ENCODE measurements around the gene CIRBP. TPM values are rescaled to one million over a fixed set of nuclear protein-coding genes. Genes with fewer than 3 reads are reported as not detected.

CIRBP gene
- total and polyA plus RNA-seq, 2 donors: 229 to 693 TPM

DNA sequence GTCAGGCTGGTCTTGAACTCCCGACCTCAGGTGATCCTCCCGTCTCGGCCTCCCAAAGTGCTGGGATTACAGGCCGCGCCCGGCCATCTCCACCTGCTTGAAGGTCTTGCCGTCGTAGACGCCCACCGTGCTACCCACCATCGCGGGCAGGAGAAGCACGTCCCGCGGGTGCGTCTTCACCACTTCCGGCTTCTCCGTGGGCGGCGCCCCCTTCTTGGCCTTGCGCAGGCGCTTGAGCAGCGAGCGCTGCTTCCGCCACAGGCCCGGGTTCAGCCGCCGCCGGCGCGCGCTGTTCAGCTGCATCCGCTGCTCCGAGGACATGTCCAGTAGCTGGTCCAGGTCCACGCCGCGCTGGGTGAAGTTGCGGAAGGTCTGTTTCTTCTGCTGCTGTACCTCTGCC is 38.2 kb downstream of the CIRBP start:
- no peaks in the 10 kb centered on the region for H3K4me1 ChIP-seq (ENCODE audit: control insufficient read depth in 2 of 2, insufficient read depth in 2 of 2, low read length in 2 of 2)
- H3K27ac ChIP-seq (ENCODE audit: low read depth in 1 of 2, low read length in 1 of 2): no peak overlapping the region
- peaks cover 0 to 37% of the 10 kb centered on the region in 2 donors for H3K27me3 ChIP-seq (ENCODE audit: control insufficient read depth in 2 of 2, insufficient read depth in 1 of 2, low read length in 1 of 2)
- no peak for DNase-seq (ENCODE audit: low read depth in 6 of 9, low spot score in 9 of 9)
- H3K4me3 ChIP-seq (ENCODE audit: low read length in 2 of 2): no peak overlapping the region
- WGBS: 96% methylated on average over 38 of the region's 38 CpGs
- H3K9me3 ChIP-seq (ENCODE audit: control insufficient read depth in 2 of 2, insufficient read depth in 1 of 2, low read length in 1 of 2): no peaks in the 10 kb centered on the region
- no peaks in the 10 kb centered on the region for H3K36me3 ChIP-seq (ENCODE audit: control insufficient read depth in 2 of 2, insufficient read depth in 2 of 2, low read length in 1 of 2)

DNA sequence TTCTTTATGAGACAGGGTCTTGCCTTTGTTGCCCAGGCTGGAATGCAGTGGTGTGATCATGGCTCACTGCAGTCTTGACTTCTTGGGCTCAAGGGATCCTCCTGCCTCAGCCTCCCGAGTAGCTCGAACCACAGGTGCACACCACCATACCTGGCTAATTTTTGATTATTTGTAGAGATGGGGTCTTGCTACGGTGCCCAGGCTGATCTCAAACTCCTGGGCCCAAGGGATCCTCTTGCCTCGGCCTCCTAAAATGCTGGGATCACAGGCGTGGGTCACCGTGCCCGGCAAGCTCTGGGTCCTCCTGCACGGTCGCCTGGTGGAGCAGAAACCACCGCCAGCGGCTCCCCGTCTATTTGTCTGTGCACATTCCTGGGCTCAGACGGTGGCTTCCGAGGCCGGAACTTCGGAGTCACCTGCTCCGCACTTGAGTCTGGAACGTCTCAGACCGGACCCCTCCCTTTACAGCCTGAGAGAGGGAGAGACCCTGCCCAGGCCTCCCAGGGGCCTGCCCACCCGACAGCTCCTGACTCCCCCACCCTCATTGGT is 38.7 kb downstream of the CIRBP start:
- H3K27me3 ChIP-seq (ENCODE audit: control insufficient read depth in 2 of 2, insufficient read depth in 1 of 2, low read length in 1 of 2): peaks cover 0 to 33% of the 10 kb centered on the region in 2 donors
- no peak overlapping the region for H3K27ac ChIP-seq (ENCODE audit: low read depth in 1 of 2, low read length in 1 of 2)
- H3K9me3 ChIP-seq (ENCODE audit: control insufficient read depth in 2 of 2, insufficient read depth in 1 of 2, low read length in 1 of 2): no peaks in the 10 kb centered on the region
- H3K4me3 ChIP-seq (ENCODE audit: low read length in 2 of 2): no peak overlapping the region
- 97% methylated on average over 20 of the region's 20 CpGs for WGBS
- H3K36me3 ChIP-seq (ENCODE audit: control insufficient read depth in 2 of 2, insufficient read depth in 2 of 2, low read length in 1 of 2): no peaks in the 10 kb centered on the region
- H3K4me1 ChIP-seq (ENCODE audit: control insufficient read depth in 2 of 2, insufficient read depth in 2 of 2, low read length in 2 of 2): no peaks in the 10 kb centered on the region
- no peak for DNase-seq (ENCODE audit: low read depth in 6 of 9, low spot score in 9 of 9)

DNA sequence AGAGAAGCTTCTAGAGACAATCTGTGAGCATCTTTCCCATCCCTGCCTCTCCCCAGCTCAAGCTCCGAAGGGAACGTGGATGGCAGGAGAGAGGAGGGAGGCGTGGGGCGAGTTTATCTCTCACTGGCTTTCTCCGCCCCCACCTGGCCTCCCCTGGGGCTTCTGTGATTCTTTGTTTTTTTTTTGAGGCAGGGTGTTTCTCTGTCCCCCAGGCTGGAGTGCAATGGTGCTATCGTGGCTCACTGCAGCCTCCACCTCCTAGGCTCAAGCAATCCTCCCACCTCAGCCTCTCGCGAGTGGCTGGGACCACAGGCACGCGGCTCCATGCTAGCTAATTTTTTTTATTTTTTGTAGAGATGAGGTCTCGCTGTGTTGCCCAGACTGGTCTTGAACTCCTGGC is 39.6 kb downstream of the CIRBP start:
- 87% methylated on average over 11 of the region's 11 CpGs for WGBS
- no peaks in the 10 kb centered on the region for H3K36me3 ChIP-seq (ENCODE audit: control insufficient read depth in 2 of 2, insufficient read depth in 2 of 2, low read length in 1 of 2)
- H3K27me3 ChIP-seq (ENCODE audit: control insufficient read depth in 2 of 2, insufficient read depth in 1 of 2, low read length in 1 of 2): peaks cover 0 to 34% of the 10 kb centered on the region in 2 donors

DNA sequence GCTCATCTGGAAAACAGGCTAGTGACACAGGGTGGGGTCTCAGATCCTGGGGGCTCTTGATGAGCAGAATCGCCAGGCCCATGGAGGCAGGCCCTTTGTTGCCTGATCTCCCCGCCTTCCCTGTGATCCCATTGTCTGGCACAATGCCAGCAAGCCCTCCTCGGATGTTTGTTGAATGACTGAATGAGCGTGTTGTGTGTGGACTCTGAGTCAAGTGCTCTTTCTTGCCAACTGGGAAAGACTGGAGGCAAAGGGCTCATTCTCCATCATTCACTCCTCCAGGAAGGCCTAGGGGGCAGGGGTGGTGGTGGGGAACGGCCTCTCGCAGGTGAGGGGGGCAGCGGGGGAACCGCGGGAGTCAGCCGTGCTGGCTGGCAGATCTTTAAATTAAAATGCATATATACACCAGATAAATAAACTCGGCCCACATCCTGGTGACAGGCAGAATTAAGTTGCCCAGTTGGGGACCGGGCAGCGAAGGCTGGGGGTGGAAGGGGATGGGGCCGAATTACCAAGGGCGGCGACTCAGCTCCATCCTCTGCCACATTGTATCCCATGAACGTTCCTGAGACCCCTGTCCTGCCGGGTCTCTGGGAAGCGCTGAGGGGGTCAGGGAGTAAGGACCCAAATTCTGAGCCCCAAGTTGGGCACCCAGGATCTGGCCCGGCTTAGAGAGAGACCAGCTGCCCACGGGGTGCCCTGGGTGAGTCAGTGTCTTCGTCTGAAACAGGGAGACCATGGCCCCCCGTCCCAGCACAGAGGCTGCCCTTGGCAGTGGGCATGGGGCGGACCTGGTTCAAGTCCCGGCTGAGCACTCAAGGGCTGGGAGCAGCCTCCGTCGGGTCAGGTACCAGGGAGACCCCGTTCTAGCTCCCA is 41.1 kb downstream of the CIRBP start:
- Histone ChIP-seq H3K4me3 (ENCODE audit: low read length in 2 of 2) (no peak overlapping the region), H3K4me1 (ENCODE audit: control insufficient read depth in 2 of 2, insufficient read depth in 2 of 2, low read length in 2 of 2) (no peaks in the 10 kb centered on the region), H3K36me3 (ENCODE audit: control insufficient read depth in 2 of 2, insufficient read depth in 2 of 2, low read length in 1 of 2) (no peaks in the 10 kb centered on the region), H3K27ac (ENCODE audit: low read depth in 1 of 2, low read length in 1 of 2) (no peak overlapping the region), H3K27me3 (ENCODE audit: control insufficient read depth in 2 of 2, insufficient read depth in 1 of 2, low read length in 1 of 2) (peaks cover 1 to 43% of the 10 kb centered on the region in 2 donors), H3K9me3 (ENCODE audit: control insufficient read depth in 2 of 2, insufficient read depth in 1 of 2, low read length in 1 of 2) (no peaks in the 10 kb centered on the region)
- no peak for DNase-seq (ENCODE audit: low read depth in 6 of 9, low spot score in 9 of 9)
- WGBS: 87% methylated on average over 28 of the region's 28 CpGs

More for the DNA sequence above, 39.6 kb downstream of the CIRBP start:
- H3K4me1 ChIP-seq (ENCODE audit: control insufficient read depth in 2 of 2, insufficient read depth in 2 of 2, low read length in 2 of 2): no peaks in the 10 kb centered on the region
- H3K4me3 ChIP-seq (ENCODE audit: low read length in 2 of 2): no peak overlapping the region
- no peak overlapping the region for H3K27ac ChIP-seq (ENCODE audit: low read depth in 1 of 2, low read length in 1 of 2)
- DNase-seq (ENCODE audit: low read depth in 6 of 9, low spot score in 9 of 9): no peak
- no peaks in the 10 kb centered on the region for H3K9me3 ChIP-seq (ENCODE audit: control insufficient read depth in 2 of 2, insufficient read depth in 1 of 2, low read length in 1 of 2)

DNA sequence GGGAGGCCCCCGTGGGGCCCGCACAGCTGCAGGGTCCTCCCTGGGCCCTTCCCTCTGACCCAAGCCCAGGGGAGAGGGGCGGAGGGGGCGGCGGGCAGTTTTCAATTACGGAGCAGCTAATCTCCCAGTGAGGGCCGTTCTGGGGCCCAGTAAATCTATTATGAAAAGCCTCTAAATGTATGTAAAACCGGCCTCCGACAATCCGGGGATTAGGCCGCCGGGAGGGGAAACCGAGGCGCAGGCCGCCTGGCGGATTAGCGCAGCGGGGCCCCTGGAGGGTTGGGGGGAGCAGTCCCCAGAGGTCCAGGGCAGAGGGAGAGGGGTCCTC is 41.7 kb downstream of the CIRBP start:
- H3K9me3 ChIP-seq (ENCODE audit: control insufficient read depth in 2 of 2, insufficient read depth in 1 of 2, low read length in 1 of 2): no peaks in the 10 kb centered on the region
- 92% methylated on average over 18 of the region's 18 CpGs for WGBS
- no peaks in the 10 kb centered on the region for H3K4me1 ChIP-seq (ENCODE audit: control insufficient read depth in 2 of 2, insufficient read depth in 2 of 2, low read length in 2 of 2)
- no peak overlapping the region for H3K4me3 ChIP-seq (ENCODE audit: low read length in 2 of 2)
- H3K27ac ChIP-seq (ENCODE audit: low read depth in 1 of 2, low read length in 1 of 2): no peak overlapping the region
- DNase-seq (ENCODE audit: low read depth in 6 of 9, low spot score in 9 of 9): no peak
- H3K36me3 ChIP-seq (ENCODE audit: control insufficient read depth in 2 of 2, insufficient read depth in 2 of 2, low read length in 1 of 2): no peaks in the 10 kb centered on the region
- H3K27me3 ChIP-seq (ENCODE audit: control insufficient read depth in 2 of 2, insufficient read depth in 1 of 2, low read length in 1 of 2): peaks cover 7 to 49% of the 10 kb centered on the region in 2 donors

DNA sequence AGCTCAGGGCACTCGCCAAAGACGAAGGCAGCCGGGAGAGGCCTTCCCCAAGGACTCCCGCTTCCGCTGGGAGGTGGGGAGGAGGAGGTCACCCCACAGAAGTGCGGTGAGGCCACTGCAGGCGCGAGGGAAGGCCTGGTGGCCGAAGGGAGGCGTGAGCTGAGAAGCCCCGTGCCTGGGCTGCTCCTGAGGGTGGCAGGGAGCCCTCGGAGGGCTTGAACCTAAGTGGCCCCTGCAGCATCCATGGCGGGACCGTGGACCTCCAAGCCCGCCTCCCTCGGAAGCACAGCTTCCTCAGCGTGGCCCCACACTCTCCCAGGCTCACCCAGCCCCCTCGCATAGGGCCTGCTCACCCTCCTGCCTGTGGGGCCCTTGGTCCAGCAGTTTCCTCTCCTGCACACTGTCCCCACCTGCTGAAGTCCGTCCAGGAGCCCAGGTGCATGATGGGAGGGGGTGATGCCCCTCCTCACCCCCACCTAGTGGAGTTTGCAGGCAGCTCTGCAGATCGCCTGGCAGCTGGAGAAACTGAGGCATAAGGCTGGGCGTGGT is 42.5 kb downstream of the CIRBP start:
- H3K4me3 ChIP-seq (ENCODE audit: low read length in 2 of 2): no peak overlapping the region
- H3K9me3 ChIP-seq (ENCODE audit: control insufficient read depth in 2 of 2, insufficient read depth in 1 of 2, low read length in 1 of 2): no peaks in the 10 kb centered on the region
- DNase-seq (ENCODE audit: low read depth in 6 of 9, low spot score in 9 of 9): no peak
- peaks cover 15 to 57% of the 10 kb centered on the region in 2 donors for H3K27me3 ChIP-seq (ENCODE audit: control insufficient read depth in 2 of 2, insufficient read depth in 1 of 2, low read length in 1 of 2)
- 83% methylated on average over 21 of the region's 21 CpGs for WGBS
- no peak overlapping the region for H3K27ac ChIP-seq (ENCODE audit: low read depth in 1 of 2, low read length in 1 of 2)
- H3K36me3 ChIP-seq (ENCODE audit: control insufficient read depth in 2 of 2, insufficient read depth in 2 of 2, low read length in 1 of 2): no peaks in the 10 kb centered on the region
- no peaks in the 10 kb centered on the region for H3K4me1 ChIP-seq (ENCODE audit: control insufficient read depth in 2 of 2, insufficient read depth in 2 of 2, low read length in 2 of 2)

DNA sequence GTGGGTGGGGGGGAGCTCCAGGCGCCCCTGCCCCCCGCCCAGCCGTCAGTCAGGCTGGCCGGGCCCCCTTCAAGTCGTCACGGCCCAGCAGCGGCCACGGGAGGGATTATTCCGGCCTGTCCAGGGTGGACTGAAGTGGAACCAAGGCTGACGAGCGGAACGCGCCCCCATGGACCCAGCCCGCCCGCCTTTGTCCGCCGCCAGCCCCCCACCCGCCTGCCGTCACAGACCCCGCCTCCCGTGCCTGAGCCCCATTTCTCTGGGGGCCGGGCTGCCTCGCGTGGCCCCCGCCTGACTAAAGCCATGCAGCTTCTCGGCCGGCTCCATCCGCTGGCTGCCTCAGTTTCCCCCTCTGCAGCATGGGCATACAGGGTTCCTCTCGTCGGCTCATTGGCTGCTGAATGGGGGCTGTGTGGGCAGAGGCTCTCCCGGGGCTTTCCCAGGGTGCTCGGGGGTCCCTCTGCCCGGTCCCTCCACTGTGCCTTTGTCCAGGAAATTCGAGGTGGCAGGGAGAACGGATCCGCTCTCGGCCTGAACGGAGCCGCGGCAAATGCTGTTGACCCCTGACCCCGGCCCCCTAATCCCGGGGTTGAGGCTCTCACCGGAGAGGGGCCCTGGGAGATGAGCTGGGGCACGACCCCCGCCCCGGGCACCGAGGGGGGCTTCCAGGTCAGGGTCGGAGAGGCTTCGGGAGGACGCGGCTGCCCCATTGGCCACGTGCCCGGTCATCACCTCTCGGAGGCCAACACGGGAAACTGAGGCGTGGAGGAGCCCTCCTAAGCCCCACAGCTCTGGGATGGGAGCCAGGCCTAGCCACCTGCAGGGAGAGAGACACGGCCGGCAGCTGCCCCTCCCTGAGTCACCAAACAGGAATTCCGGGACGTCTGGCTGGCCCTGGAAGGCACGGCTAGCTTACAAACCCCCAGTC is 43.9 kb downstream of the CIRBP start:
- Histone ChIP-seq H3K9me3 (ENCODE audit: control insufficient read depth in 2 of 2, insufficient read depth in 1 of 2, low read length in 1 of 2) (no peaks in the 10 kb centered on the region), H3K36me3 (ENCODE audit: control insufficient read depth in 2 of 2, insufficient read depth in 2 of 2, low read length in 1 of 2) (no peaks in the 10 kb centered on the region), H3K27ac (ENCODE audit: low read depth in 1 of 2, low read length in 1 of 2) (no peak overlapping the region), H3K4me1 (ENCODE audit: control insufficient read depth in 2 of 2, insufficient read depth in 2 of 2, low read length in 2 of 2) (no peaks in the 10 kb centered on the region), H3K27me3 (ENCODE audit: control insufficient read depth in 2 of 2, insufficient read depth in 1 of 2, low read length in 1 of 2) (peaks cover 20 to 71% of the 10 kb centered on the region in 2 donors), H3K4me3 (ENCODE audit: low read length in 2 of 2) (no peak overlapping the region)
- DNase-seq (ENCODE audit: low read depth in 6 of 9, low spot score in 9 of 9): no peak
- 89% methylated on average over 61 of the region's 61 CpGs for WGBS

DNA sequence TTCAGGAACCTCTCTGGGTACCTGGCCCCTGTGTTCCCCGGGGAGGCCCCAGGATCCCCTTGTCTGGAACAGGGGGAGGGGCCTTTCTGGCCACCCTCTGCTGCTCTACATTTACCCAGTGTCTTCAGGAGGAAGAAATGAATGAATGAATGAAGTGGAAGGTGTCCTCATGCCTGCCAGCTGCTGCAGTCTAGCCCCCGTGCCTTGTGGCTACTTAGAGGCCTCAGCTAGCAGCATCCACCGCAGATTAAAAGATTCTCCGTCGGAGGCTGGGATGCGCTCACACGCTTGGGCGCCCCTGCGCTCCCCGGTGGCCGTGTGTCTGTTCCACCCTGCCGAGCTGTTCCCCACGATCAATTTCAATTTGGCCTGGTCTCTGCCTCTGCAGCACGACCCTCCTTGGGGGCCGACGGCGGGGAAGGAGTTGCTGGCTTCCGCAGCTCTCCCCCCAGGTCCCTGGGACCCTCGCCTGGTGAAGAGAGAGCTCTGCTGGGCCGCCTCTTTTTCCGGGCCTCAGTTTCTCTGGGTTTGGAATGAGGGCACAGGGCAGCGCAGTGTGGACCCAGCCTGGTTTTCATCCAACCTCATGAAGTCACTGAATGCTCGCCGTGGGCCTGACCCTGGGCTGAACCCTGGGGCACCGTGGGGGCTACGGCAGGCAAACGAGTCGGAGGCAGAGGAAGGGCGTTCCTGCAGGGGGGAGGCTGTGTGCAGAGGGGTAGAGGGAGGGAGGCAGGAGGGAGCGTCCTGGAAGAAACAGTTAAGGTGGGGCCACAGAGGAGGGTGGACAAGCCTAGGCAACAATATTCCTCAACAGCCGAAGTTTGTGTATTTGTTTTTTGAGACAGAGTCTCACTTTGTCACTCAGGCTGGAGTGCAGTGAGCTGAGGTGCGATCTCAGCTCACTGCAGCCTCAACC is 44.8 kb downstream of the CIRBP start:
- DNase-seq (ENCODE audit: low read depth in 6 of 9, low spot score in 9 of 9): no peak
- Histone ChIP-seq H3K4me1 (ENCODE audit: control insufficient read depth in 2 of 2, insufficient read depth in 2 of 2, low read length in 2 of 2) (no peaks in the 10 kb centered on the region), H3K36me3 (ENCODE audit: control insufficient read depth in 2 of 2, insufficient read depth in 2 of 2, low read length in 1 of 2) (no peaks in the 10 kb centered on the region), H3K9me3 (ENCODE audit: control insufficient read depth in 2 of 2, insufficient read depth in 1 of 2, low read length in 1 of 2) (no peaks in the 10 kb centered on the region), H3K27ac (ENCODE audit: low read depth in 1 of 2, low read length in 1 of 2) (no peak overlapping the region), H3K4me3 (ENCODE audit: low read length in 2 of 2) (no peak overlapping the region), H3K27me3 (ENCODE audit: control insufficient read depth in 2 of 2, insufficient read depth in 1 of 2, low read length in 1 of 2) (peaks cover 22 to 74% of the 10 kb centered on the region in 2 donors)
- WGBS: 82% methylated on average over 32 of the region's 32 CpGs

Data from thymus (tissue), 11 donors.